HG03520 (cell line): ENCODE data around the gene RADIL.

ENCODE experiments used
- ATAC-seq: cut with Tn5 transposase; IDR thresholded peaks from one replicate; pipeline ENCODE4 v1.9.1; 2021; ENCODE audit warnings: mild to moderate bottlenecking, moderate library complexity; ENCODE audit not compliant: unreplicated experiment

The RADIL gene

DNA sequence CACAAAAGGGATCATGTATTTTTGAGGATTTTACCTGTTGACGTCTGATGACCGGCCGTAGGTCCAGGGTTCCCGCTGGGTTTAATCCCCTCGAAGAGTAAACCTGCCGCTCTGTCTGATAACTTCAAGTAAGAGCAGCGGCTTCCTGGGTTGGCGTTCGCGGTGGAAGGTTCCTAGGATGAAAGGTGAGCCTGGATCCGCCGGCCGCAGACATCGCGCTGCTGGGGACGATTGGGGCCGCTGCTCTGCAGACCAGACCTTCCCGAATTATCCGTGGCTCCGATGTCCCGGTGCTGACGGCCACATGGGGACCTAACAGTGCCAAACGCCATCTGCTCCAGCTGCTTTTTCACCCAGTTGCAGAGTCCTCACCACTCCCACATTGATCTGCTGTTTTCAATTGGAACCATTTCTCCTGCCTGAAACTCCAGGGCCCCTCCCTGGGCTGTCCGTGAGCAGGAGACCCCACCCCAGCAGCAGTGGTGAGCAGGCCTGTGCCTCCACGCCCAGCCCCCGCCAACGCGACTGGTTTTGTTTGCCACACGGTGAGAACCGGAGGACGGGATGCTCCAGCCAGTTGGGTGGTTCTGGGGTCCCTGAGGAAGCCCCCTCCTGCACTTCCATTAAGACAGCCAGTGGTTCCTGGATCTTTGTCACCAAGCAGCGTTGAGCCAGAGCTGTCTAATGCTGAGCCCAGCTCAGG lies 120.3 kb downstream of the RADIL start:
- ATAC-seq, result no peak

DNA sequence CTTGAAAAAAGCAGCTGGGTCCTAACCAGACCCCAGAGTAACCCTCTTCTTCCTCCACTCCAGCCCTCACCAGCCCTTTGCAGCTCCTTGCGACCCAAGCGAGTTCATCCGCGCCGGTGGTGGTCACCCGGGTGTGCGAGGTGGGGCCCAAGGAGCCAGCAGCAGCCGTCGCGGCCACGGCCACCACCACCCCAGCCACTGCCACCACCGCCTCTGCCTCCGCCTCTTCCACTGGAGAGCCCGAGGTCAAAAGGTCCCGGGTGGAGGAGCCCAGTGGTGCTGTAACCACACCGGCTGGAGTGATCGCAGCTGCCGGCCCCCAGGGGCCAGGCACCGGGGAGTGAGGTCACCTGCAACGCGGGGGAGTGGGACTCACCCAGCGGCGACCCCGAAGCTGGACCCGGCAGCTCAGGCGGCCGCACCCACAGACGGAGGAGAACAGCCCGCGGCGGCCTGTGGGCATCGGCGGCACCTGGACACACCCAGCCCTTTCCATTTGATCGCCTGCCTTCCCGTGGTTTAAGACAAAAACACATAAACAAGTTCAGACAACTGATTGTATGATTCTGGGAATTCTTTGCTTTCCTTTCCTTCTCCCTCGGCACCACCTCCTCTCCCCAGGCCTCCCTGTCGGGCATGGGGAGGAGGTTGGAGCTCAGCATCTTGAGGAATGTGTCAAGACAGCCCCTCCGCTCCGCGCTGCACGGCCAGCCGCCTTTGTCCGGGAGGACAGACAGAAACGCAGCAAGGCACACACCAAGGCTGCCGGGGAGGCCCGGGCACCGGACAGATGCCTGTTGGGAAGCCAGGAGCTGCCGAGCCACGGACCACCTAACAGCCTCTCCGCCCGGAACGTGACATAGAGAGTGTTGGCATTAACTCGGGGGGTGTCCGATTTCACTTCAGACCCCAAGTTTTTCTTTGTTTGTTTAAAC lies 121.1 kb downstream of the RADIL start:
- no peak for ATAC-seq

GRCh38 chr7:4760952-4761351 lies 122.6 kb downstream of the RADIL start:
- no peak for ATAC-seq

- no peak for ATAC-seq
Observed at GRCh38 chr7:4759211-4759610, 124.3 kb downstream of the RADIL start.

DNA sequence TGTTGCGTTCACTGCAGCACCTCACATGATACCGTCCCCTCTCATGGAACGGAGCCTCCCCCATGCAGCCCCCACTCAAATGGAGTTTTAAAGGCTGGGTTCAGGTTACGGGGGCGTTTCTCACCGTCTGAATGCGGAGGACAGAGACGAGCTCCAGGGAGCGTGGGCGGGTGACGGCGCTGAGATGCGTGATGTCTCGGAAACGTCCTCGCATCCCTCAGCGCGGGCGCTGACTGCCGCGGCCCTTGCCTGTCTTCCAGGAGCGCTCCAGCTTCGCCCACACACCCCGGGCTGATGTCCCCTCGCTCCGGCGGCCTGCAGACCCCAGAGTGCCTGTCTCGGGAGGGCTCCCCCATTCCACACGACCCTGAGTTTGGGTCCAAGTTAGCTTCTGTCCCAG lies 124.7 kb downstream of the RADIL start:
- ATAC-seq, result no peak

DNA sequence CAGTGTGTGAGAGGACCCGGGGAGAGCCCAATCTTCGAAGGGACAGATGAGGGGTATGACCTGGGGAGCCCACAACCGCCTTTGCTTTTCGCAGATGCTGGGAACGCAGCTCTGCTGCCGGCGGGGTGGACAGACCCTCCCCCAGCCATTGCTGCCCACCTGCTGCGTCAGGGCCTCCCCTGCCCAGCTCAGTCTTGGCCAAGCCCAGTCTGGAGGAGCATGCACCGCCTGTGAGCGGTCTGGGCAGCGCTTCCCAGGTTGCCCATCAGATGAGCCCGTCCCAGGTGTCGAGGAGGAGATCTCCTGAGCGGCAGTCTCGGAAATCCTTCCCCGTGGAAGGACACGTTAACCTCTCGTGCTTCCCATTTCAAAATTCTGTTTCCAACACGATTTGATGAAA lies 125.4 kb downstream of the RADIL start:
- ATAC-seq, result no peak

DNA sequence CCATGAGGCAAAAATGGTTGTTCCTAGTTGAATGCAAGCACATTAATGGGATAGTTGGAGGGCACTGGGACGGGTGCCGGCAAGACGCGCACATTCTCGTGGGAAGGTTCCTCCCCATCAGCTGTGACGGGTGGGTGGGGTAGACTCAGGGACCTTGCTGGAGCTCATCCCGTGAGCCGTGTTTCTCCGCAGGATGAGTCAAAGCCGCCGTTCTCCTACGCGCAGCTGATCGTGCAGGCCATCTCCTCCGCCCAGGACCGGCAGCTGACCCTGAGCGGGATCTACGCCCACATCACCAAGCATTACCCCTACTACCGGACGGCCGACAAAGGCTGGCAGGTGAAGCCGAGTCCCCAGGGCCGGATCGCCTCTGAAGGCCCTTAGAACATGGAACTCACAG lies 128.5 kb downstream of the RADIL start:
- no peak for ATAC-seq

DNA sequence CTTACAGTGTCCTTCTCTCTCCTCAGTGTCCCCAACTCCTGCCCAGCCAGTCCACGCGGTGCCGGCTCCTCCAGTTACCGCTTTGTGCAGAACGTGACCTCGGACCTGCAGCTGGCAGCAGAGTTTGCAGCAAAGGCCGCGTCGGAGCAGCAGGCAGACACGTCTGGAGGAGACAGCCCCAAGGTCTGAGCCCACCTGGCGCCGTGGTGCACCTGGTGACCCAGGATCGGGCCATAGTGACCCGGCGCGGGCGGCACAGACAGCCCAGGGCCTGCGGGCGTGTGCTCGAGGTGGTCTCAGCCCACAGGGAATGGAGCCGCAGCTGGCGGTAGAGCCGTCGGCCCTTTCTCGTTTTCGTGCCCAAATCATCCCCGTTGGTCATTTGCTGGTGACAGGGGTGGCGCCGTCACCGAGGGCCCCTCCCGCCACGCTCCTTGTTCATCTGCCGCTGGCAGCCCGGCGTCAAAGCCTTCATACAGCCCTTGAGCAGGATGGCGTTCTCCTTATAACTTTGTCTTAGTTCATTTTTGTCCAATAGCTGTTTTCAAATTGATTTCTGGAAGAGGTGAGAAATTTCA lies 129.0 kb downstream of the RADIL start:
- ATAC-seq, result no peak

DNA sequence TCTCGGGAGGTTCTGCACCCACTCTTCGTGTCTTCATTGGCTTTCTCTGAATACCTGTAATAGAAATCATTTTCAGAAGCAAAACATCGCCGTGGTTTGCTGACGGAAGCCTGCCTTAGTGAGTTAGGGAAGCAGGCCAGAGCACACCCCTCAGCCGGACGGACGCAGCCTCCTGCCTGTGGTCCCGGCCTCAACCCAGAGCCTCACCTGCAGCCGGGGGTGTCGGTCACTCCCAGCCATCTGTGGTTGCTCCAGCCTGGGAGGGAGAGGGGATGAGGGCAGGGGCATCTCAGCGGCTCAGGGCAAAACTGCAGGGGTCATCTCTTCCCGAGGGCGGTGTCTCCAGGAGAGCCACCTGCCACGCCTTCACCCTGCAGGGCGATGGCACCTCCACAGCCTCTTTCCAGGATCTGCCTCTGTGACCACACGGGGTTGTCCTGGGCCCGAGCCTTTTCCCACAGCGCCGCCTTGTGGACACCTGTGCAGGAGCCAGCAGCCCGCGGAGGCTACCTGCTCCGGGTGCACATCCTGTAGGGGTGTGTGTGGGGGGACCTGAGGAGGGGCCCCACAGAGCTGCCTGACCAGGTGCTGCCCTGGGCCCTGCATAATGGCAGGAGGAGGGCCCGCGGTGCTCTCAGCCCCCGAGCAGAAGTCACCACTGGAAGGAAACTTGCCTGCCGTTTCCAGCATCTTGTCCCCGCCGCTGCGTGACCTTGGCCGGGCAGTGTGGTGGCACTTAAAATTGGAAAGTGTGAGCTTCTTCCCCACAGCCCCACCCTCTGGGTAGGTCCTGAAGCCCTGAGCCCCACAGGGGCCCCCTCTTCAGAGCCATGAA lies 129.7 kb downstream of the RADIL start:
- peak; percentile 71 for ATAC-seq

DNA sequence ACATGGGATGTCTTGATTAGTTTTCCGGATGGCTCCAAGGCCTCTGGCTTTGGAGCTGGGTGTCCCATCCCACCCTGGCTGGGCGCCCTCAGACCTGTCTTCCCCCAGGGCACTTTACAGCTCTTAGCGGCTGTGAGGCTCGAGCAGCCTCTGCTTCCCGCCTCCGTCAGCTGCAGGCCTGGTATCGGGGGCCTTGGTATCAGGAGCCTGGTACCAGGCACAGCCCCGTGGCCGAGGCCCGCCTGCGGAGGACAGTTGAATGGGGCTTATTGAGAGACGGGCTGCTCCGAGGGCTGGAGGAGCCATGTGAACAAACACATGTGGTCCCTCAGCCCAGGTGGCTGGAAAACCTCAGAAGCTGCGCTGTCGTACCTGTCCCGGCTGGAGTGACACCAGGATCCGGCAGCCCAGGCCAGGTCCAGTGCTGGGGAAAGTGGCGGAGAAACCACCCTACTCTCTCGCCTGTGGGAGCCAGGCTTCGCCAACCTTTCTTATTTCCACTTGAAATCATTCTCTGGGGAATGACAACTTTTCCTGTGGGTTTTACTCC lies 132.0 kb downstream of the RADIL start:
- no peak for ATAC-seq

DNA sequence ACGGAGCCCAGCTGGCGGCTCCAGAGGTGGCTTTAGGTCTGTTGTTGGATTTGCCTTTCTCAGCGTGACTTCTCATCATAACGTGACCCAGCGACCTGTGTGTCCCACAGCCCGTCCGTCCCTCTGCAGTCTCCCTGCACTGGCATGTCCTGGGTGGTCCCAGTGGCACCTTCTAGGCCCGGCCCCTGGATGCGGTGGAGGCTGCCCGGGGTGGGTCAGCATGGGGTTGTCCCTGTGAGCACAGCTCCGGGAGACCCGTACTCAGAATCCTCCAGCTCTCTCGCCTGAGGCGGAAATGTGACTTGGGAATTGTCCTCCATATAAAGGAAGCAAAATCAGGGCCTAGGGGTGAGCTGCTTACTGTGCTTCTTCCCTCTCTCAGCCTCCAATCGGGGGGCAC lies 133.7 kb downstream of the RADIL start:
- no peak for ATAC-seq

- ATAC-seq, result no peak
Observed at GRCh38 chr7:4749363-4749762, 134.2 kb downstream of the RADIL start.
